ENCODE results near the gene C5orf34. TPM values are rescaled to one million over a fixed set of nuclear protein-coding genes. Genes with fewer than 3 reads are reported as not detected.

The C5orf34 gene
- total RNA-seq, 1 donor = 7.8 TPM

DNA sequence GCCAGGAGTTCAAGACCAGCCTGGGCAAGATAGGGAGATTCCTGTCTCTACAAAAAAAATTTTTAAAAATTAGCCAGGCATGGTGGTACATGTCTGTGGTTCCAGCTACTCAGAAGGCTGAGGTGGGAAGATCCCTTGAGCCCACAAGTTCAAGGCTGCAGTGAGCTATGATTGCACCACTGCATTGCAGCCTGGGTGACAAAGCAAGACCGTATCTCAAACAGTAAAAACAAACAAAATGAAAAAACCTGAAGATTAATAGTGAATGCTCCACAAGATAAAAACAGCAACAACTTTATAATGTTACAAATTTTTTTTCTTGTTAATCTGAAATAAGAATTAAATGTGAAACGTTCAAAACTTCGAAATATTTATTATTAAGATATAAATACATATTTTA, 28.6 kb downstream of the C5orf34 start:
- H3K4me3 ChIP-seq (ENCODE audit: low read depth, low read length) = no peak overlapping the region
- no peak for DNase-seq (ENCODE audit: low read depth)
- no peak for TF ChIP-seq CTCF (IDR thresholded peaks at IDR 0.05; ENCODE audit: insufficient read depth, low read depth, low read length)

GRCh38 chr5:43485406-43485805, 29.5 kb downstream of the C5orf34 start:
- DNase-seq (ENCODE audit: low read depth) = no peak
- no peak overlapping the region for H3K4me3 ChIP-seq (ENCODE audit: low read depth, low read length)
- TF ChIP-seq CTCF (IDR thresholded peaks at IDR 0.05; ENCODE audit: insufficient read depth, low read depth, low read length) = no peak

DNA sequence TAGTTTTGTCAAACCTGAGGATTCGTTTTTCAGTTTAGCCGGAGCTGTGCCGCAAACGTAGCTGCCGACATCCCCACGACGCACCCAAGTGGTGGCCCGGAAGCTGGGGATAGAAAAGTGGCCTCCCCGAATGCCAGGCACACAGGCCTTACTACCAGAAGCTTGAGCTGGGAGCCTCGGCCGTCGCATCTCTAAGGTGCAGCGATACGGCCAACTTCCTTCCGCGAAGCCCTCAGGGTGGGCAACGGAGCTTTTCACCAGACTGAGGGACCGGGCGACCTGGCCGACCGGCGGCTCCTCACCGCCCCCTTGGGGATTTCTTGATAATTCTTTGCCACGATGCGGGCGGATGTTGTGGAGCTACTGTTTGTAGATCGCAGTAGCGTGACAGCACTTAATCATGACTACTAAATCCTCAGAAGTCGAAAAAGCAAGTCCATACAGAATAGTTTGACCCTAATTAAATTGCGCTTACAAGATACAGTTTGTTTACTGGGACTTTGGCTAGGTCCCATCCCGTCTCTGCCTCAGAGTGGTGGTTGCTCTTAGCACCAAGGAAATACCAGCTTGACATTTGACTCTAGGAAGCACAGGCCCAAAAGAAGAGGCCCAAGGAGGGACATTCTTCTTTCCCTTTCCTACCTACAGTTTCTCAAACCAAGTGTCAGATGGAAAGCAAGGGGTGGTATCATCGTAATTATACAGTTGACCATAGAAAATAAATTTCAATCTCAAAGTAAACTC, 30.7 kb downstream of the C5orf34 start:
- TF ChIP-seq CTCF (IDR thresholded peaks at IDR 0.05; ENCODE audit: insufficient read depth, low read depth, low read length) = peak; percentile 64
- DNase-seq (ENCODE audit: low read depth) = peak; percentile 87
- H3K4me3 ChIP-seq (ENCODE audit: low read depth, low read length) = peak overlapping the region; percentile 85

DNA sequence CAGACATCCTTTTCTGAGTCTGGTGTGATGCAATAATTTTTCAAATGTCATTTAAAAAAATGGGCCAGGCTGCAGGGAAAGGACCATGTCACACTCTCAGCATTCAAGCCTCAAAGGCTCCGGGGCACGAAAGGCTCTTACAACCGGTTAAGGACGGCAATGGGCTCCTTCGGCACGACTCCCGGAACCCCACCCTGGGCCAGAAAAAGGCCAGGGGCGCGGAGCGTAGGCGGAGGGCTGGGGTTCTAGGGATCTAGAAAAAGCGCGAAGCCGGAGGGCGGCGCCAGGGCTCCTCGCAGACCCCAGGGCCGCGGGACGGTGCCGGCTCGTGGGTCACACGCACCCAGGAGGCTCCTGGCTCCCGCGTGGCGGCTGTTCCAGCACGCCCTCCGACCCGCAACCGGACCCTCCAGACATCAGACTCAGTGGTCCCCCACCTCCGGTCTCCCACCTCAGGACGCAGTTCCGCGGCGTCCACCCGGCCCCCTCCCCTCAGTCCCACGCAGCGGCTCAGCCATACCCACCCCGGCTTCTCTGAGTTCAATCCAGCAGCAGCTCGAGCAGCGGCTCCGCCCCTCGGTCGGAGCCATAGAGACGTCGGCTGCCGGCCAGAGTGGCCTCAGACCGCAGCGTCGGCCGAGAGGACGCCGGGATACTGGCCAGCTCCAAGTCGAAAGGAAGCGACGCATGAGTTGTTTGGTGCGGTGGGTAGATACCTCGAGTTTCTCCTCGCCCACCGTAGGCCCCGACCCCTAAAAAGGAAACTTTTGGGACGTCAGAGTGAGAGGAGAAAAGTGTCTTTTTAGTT, 31.4 kb downstream of the C5orf34 start, which contains the start of gene TMEM267:
Gene TMEM267, minus strand, starts transcription at position 568 of the 808 bp plus-strand sequence. CDS start 29,896 bp downstream, outside the sequence.
- TF ChIP-seq CTCF (IDR thresholded peaks at IDR 0.05; ENCODE audit: insufficient read depth, low read depth, low read length) = no peak
- peak; percentile 93 for DNase-seq (ENCODE audit: low read depth)
- peak within 1 kb of the TSS; percentile 85 for H3K4me3 ChIP-seq (ENCODE audit: low read depth, low read length)

DNA sequence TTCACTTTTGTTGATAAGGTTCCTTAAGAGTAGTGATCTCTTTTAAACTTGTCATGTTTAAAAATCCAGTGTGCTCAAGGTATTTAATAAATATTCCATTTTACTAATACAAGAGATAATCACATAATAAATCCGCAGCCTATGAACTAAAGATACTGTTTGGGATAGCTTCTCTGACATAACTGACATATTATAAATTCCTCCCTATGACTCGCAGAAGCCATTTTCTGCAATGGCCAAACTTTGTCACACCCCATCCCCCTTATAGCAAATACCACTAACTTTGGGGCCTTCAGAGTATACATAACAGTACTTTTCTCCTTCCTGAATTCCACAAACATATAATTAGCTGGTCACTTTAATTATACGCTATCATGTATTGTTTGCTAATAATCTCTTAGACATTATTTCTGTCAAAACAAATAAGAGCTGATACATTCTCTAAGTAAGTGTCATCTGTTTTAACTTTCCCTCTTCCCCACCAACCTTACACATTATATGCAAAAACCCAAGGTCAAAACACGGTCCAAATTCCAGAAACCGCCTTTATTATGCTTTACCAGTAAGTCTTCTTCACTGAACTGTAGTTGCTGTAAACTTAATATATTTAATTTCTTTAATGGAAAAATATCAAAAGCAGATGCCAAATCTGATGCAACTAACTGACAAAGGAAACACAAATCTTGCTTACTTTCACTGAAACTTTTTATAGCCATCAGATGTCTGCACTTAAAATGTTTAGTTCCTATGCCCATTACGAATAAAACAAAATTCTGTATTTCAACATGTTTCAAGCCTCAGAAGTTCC, 32.3 kb downstream of the C5orf34 start:
- DNase-seq (ENCODE audit: low read depth) = peak; percentile 8
- TF ChIP-seq CTCF (IDR thresholded peaks at IDR 0.05; ENCODE audit: insufficient read depth, low read depth, low read length) = no peak
- peak overlapping the region; percentile 85 for H3K4me3 ChIP-seq (ENCODE audit: low read depth, low read length)

DNA sequence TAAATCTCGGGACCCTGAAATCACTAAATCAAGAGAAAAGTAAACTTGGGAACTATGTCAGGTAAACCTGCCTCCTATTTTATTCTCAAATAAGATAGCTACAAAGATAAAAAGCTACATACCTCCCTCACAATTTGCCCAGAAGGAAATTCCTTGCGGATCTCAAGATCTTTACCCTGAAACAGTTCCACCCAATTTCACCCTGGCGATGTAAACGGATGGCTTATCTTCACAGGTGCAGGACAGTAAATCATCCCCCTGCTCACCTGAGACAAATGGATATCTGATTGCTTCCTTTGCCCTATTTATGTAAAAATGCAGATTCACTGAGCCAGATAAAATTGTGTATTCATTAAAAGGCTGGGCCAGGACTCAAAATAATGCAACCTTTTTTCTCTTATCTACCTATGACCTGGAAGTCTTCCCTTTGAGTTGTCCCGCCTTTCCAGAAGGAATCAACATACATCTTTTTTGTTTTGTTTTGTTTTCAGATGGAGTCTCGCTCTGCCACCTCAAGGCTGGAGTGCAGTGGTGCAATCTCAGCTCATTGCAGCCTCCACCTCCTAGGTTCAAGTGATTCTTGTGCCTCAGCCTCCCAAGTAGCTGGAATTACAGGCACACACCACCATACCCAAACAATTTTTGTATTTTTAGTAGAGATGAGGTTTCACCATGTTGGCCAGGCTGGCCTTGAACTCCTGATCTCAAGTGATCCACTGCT, 45.1 kb downstream of the C5orf34 start:
- DNase-seq (ENCODE audit: low read depth) = no peak
- H3K4me3 ChIP-seq (ENCODE audit: low read depth, low read length) = no peak overlapping the region
- TF ChIP-seq CTCF (IDR thresholded peaks at IDR 0.05; ENCODE audit: insufficient read depth, low read depth, low read length) = no peak
